ENCODE data around the gene OGDH.

OGDH gene

DNA sequence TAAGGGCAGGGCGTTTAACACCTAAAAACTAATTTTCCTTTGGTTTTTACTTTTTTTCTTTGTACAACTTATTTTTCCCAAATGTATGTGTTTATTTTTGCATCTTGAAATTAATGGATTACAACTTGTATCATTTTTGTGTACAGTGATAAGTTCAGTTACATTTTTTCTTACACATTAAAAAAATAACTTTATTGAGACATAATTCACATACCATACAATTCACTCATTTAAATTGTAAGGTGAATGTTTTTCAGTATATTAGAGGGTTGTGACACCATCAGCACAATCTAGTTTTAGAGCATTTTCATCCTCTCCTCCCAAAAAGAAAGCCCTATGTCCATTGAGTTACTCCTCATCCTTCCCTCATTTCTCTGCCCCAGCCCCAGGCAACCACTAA is 11.6 kb downstream of the OGDH start:
- no peak for DNase-seq (ENCODE audit: low read depth in 2 of 2)

DNA sequence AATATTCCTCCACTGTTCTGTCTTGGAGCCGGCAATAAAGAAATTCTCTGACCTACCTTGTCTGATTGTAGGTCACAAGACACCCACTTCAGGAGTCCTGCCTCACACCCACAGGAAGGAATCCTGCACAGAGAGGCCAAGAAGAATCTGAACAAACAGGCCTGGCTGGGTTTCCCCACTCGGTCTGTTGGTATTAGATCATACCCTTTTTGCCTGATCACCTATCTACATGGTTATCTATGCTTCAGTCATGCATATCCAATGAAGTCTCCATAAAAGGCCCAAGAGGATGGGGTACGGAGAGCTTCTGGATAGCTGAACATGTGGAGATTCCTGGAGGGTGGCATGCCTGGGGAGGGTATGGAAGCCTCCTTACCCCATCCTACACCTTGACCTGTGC is 12.3 kb downstream of the OGDH start:
- DNase-seq (ENCODE audit: low read depth in 2 of 2) = no peak

DNA sequence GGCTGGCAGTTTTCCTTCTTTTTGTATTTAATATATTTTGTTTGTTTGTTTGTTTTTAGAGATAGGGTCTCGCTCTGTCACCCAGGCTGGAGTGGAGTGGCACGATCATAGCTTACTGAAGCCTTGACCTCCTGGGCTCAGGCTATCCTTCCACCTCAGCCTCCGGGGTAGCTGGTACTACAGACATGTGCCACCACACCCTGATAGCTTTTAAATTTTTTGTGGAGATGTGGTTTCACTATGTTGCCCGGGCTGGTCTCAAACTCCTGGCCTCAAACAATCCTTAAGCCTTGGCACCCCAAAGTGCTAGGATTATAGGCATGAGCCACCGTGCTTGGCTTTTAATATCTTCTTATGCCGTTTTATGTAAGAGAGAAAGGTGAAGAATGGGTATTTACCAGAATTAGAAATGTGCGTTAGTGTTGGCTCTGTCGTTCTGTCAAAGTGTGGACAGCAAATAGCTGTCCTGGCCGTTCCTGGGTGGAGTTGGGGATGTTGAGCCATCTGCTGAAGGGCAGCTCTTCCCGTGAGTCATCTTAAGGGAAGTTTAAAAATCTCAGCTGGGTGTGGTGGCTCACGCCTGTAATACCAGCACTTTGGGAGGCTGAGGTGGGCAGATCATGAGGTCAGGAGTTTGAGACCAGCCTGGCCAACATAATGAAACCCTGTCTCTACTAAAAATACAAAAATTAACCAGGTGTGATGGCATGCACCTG is 14.8 kb downstream of the OGDH start:
- no peak for DNase-seq (ENCODE audit: low read depth in 2 of 2)

DNA sequence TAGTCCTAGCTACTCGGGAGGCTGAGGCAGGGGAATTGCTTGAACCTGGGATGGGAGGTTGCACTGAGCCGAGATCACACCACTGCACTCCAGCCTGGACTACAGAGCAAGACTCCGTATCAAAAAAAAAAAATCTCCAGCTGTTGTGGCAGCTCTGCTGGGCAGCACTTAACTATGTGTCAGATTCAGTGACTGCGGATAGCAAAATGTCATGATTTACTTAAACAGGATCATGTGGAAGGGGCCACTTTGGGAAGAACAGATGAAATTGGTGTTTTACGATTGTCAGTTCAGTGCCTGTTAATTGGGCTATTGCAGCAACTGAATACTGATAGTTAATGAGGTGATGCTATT is 15.3 kb downstream of the OGDH start:
- no peak for DNase-seq (ENCODE audit: low read depth in 2 of 2)

DNA sequence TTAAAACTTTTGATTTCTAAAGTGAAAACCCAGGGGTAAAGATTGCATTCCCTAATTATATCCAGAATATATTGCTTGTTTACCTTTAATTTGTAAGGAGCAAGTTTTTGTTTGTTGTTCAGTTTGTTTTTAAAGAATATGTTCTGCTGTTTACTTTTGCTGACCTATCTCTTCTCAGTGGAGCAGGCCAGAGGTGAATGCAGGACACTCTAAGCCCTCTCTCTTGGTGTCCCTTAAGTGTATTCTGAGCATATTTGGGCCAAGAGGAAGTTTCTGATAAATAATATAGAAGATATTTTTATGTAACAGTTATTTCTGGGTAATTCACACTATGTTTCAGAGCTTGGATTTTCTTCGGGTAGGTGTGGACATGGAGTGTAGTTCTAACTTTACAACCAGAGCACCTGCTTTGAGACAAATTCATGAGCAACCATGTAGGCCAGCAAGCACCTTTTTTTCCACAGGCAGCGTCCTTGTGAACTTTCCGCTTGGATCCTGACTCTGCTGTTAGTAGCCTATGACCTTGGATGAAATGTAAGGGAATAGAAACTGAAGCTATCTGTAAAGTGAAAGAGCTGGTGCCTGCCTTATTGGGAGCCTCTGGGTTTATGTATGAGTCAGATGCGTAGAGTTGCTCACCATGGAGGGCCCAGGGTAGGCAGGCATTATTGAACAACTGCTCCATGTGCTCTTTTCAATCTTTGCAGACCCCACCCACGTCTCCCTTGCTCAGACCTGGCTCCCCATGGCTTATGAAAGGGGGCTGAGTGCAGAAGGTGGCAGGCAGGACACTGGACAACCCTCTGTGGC is 16.1 kb downstream of the OGDH start:
- DNase-seq (ENCODE audit: low read depth in 2 of 2) = no peak

DNA sequence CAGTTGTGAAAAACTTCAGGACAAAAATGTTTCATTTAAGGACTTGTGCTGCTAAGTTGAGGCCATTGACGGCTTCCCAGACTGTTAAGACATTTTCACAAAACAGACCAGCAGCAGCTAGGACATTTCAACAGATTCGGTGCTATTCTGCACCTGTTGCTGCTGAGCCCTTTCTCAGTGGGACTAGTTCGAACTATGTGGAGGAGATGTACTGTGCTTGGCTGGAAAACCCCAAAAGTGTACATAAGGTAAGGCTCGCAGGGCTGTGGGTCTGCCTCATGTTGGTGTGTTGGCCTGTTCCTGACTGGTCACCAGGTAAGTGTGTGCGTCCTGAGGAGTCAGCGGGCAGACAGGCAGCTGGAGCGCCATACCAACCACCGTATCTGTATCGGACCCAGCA is 17.9 kb downstream of the OGDH start:
- no peak for DNase-seq (ENCODE audit: low read depth in 2 of 2)

DNA sequence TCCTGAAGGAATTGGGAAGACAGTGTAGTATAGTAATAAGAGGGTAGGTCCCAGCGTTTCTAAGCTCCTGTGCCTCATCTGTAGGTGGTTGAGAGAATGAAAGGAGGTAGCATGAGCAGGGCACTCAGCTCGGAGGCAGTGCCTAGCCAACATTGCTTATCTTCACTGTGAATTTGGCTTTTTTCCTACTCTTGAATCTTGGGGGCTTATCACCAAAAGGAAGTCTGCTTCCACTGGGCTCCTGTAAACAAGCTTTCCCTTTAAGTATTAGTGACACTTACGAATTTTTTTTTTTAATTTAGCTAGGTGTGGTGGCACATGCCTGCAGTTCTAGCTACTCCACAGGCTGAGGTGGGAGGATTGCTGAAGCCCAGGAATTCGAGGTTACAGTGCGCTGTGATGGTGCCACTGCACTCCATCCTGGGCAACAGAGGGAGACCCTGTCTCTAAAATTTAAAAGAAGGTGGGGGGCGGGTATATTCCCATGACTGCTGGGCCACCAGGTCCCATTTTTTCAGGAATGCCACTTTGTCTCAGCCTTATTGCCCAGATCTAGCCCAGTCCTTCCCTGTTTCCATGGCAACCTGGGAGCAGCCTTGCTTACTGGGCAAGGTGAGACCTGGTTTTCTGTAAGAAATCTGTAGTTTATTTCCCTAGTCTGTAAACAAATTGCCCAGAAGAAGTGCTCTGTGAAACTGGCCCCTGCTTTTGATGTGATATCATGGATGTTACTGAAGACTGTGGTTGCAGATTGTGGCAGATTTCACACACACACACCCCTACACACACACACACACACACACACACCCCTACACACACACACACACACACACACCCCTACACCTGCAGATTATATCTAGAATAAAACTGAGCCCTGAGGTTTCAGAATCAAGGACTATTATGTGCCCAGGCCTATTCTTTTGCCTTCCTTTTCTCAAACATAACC is 19.4 kb downstream of the OGDH start:
- no peak for DNase-seq (ENCODE audit: low read depth in 2 of 2)

DNA sequence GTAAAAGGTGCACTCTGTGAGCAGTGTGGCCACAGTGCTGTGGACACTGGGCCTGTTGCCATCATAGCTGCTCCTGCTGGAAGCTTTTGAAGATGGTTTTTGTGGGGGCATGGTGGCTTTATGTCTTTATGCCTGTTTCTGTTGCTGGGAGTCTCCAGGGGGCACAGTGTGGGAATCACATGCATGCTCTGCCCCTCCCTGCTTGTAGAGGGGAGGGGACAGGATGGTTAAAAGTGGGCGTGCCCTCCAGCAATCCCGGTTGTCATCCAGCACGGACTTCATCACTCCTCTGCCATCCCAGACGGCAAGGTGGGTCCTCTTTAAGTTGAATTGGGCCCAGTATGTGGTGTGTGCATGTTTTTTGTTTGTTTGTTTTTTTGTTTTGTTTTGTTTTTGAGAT is 20.2 kb downstream of the OGDH start:
- DNase-seq (ENCODE audit: low read depth in 2 of 2) = no peak

DNA sequence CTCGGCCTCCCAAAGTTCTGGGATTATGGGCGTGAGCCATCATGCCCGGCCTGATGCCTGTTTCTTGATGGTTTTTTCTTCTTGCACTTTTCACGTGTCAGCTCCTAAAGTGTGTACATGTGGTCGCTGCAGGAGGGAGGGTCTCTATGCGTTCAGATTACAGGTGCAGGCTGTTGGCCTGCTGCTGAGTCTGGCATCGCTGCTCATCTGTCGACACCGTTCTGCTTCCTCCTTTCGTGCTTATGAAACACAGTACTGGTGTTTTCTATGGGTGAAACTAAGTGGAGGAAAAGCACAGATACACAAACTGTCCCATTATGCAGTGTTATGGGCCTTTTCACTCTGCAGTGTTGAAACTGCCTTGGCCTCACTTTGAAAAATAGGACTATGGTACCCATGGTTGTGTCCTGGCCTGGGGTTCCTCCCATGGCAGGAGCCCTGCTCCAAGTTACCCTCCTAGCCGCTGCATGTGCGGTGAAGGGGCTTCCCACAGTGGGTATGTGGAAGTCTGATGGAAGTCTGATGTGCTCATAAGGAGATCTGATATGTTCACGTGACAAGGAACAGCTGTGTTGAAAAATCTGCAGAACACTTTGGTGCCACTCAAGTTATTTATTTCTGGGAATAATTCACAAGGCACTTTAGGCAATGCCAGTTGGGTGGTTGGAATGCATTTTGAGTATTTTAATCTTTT is 23.5 kb downstream of the OGDH start:
- no peak for DNase-seq (ENCODE audit: low read depth in 2 of 2)

DNA sequence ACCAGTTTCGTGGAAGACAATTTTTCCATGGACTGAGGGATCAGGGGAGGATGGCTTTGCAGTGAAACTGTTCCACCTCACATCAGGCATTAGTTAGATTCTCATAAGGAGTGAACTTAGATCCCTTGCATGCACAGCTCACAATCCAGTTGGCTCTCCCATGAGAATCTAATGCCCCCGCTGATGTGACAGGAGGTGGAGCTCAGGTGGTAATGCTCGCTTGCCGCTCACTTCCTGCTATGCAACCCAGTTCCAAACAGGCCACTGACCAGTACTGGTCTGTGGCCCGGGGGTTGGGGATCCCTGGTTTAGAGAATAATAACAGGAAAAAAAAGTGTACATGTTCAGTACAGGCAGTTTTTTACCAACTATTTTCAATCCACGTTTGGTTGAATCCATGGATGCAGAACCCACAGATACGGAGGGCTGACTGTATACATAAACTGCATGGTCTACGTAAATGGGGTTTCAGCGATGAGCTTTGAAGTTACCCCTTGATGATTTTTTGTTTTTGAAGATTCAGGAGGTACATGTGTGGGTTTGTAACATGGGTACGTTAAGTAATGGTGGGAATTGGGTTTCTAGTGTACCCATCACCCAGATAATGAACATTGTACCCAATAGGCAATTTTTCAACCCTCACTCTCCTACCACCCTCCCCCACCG is 24.5 kb downstream of the OGDH start:
- no peak for DNase-seq (ENCODE audit: low read depth in 2 of 2)

DNA sequence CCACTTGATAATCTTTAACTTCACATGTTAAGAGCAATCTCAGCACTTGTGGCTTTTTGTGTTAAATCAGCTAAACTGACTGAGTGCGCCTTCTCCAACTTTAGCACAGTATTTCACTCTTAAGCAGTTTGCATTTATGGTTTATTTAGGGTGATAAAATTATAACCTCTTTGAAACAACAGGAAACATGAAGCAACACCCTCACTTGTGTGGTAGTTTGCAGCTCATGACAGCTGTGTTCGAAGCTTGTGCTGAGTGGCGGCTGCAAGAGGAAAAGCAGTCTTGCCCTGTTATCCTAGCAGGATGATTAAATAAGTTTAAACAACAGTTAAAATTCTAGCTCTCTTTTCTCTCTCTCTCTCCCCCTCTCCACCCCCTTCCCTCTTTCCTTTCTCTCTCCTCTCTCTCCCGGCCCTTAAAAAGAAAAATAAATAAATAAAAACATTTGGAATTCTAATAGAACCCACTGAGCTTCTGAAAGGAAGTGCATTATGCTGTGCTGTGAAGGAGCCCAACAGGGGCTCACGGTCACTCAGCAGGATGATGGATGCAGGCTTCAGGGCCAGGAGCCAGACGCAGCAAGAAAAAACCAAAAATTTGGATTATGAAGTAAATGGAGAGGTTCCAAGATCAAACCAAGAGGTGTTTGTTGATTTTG is 25.2 kb downstream of the OGDH start:
- no peak for DNase-seq (ENCODE audit: low read depth in 2 of 2)

DNA sequence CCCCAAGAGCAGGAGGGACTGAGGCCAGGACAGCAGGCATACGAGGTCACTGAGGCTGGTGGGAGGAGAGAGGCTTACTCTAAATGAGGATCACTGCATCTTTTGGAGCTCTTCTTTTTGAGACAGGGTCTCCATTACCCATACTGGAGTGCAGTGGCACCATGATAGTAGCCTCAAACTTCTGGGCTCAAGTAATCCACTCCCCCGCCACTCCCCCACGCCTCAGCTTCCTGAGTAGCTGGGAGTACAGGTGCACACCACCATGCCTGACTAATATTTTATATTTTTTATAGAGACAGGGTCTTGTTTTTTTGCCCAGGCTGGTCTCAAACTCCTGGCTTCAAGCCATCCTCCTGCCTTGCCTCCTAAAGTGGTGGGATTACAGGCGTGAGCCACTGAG is 25.8 kb downstream of the OGDH start:
- no peak for DNase-seq (ENCODE audit: low read depth in 2 of 2)

DNA sequence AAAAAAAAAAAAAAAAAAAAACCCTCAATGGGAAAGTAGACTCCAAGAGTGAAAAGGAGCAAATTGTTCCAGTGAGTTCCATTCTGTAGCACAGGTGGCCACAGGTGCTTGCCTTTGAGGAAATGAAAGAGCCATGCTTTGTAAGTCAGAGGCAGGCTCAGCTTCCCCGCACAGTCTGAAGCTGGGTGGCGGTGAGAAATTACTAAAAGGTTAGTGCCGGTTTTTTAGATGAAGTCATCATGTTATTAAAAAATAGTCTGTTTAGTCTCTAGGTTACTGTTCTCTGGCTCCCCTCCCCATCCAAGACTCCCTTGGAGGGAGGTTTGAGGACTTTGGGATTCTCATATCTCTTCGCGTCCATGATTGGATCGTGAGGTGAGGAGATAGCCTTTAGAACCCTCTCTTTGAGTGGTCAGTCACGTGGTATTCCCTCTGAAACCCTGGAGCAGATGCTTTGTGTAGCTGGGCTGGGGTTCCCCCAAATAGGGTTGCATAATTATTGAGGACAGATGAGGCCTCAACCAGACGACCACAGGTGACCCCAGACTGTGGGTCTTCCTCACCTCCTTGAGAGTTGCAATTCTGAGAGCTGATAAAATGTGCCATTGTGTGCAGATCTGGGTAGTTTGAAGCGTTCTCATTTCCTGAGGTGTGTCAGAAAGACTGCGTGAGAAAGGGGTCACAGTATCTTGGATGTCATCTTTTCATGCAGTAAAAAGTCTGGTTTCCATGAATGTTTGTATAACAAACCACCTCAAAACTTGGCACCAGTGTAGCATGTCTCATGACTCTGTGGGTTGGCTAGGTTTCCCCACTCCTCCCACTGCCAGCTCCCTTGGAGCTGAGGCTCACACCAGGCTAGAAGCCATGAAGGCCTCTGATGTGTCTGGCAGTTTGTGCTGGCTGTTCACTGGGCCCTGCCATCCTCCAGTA is 27.1 kb downstream of the OGDH start:
- no peak for DNase-seq (ENCODE audit: low read depth in 2 of 2)

DNA sequence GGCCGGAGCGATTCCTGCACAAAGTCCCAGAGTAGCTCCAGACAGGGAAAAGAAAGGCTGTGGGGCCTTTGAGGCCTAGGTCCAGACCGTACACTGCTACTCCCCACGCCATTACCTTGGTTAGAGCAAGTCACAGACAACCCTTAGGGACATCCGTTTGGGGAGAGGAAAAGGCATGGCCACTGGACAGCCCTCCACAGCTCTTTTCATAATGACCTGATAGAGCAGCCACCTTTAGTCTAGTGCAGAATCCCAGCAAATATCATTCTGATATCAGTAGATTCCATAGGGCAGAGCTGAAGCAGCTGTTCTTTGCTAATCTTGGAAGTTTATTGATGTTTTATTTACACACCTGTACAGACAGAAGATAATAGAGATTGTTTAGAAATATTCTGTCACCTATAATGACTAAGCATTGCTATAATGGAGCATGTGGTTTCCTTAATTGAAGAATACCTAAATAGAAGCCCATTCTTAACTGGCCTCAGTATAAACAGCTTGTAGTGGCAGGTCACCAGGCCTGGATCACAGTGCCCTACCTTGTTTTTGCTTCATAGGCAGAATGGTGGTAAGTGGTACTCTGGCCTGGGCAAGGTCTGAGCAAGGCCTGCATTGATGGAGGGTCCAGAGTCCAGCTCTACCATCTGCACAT is 27.9 kb downstream of the OGDH start:
- DNase-seq (ENCODE audit: low read depth in 2 of 2) = no peak

DNA sequence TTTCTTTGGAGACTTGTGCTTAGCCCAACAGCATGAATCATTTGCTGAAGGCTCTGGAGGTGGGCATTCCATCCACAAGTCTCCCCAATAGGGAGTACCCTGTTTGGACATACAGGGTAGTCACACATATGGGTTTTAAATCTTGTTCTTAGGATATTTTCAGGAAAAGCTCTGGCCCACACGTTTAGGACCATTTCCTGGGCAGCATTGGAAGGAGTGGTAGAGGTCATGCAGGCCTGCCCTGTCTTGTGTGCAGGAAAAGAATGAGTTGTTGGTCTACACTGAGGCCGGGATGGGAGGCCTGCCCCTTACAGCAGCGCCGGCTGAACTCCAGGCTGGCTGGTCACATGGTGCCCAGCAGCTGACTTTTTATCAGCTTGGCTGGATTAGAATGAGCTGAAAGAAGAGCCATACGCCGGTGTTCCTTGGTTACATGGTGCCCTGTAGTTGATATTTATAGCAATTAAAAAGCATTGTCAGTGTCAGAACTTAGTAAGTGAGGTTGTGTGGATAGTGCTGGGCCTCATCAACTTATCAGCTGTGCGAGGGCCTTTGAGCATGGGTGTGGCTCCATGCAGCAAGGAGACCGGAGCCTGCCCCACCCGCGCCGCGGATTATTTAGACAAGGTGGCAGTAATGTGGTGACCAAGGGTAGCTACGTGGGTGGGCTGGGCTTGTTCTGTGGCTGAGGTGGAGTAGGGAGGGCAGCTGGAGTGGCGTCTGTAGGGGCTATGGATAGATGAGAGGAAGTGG is 28.6 kb downstream of the OGDH start:
- no peak for DNase-seq (ENCODE audit: low read depth in 2 of 2)

DNA sequence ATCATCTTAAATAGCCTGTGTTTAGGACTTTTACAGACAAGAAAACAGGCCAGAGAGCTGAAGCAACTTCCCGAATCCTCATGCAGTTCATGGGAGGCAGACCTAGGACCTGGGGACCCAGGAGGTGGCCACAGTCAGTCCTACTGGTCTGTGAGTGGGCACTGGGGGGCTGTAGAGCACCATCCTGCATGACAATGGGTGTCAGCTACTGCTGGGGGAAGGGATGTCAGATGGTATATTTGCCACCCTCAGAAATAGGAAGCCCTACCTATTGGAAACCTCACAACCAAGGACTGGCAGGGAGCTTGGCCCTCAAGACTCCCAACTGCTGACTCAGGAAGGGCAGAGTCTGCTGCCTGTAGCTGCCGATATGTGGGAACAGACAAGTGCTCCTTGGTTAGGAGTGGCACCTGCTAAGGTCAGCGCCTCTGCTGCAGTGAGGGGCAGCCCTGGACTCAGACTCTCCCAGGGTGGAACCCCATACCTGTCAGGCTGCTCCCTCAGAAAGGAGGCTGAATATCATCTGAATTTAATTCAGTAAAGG is 29.7 kb downstream of the OGDH start:
- no peak for DNase-seq (ENCODE audit: low read depth in 2 of 2)

DNA sequence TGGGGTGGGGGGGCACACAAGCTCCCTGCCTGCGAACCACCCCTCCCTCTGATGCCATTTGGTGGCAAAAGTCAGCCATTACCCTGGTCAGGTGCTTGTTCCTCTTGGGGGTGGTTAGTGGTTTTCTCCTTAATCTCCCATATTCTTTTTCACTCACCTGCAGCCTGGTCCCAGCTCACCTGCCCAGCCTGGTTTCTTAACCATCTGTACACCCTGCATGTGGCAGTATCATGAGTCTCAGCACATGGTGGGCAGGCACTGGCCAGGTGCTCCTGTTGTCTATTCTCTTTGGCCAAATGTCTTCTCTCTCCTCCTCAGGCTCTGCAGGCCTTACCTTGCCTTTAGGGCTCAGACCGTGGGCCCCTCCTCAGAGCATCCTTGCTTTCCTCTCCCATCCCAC is 30.5 kb downstream of the OGDH start:
- DNase-seq (ENCODE audit: low read depth in 2 of 2) = no peak
